OCI-M1 (cell line): ENCODE data around the gene PPP2R5D.

ENCODE experiments used
- DNase-seq: peaks from one replicate; lab custom pipeline; 2025; lab: John Stamatoyannopoulos, UW

PPP2R5D gene

GRCh38 chr6:42963855-42964605 lies 20.3 kb upstream of the PPP2R5D start:
- DNase-seq, result peak; percentile 89

GRCh38 chr6:42966571-42966970 lies 17.8 kb upstream of the PPP2R5D start:
- DNase-seq, result no peak

GRCh38 chr6:42967228-42967627 lies 17.1 kb upstream of the PPP2R5D start:
- no peak for DNase-seq

- no peak for DNase-seq
Measured at GRCh38 chr6:42968126-42968701, 16.2 kb upstream of the PPP2R5D start.

GRCh38 chr6:42968783-42969182 lies 15.6 kb upstream of the PPP2R5D start:
- no peak for DNase-seq

- DNase-seq, result no peak
Measured at GRCh38 chr6:42969431-42969830, 14.9 kb upstream of the PPP2R5D start.

GRCh38 chr6:42969934-42970333 lies 14.4 kb upstream of the PPP2R5D start:
- no peak for DNase-seq

GRCh38 chr6:42970871-42971612 lies 13.3 kb upstream of the PPP2R5D start:
- peak; percentile 71 for DNase-seq

GRCh38 chr6:42971746-42972327 lies 12.5 kb upstream of the PPP2R5D start:
- no peak for DNase-seq

GRCh38 chr6:42973926-42974325 lies 10.4 kb upstream of the PPP2R5D start:
- no peak for DNase-seq

- DNase-seq, result no peak
Measured at GRCh38 chr6:42974919-42975505, 9.4 kb upstream of the PPP2R5D start.

GRCh38 chr6:42978487-42978838 lies 5.9 kb upstream of the PPP2R5D start:
- peak; percentile 44 for DNase-seq

- peak; percentile 96 for DNase-seq
Measured at GRCh38 chr6:42978839-42979522, 5.4 kb upstream of the PPP2R5D start, which contains the start of gene PEX6. Gene PEX6 (minus strand): TSS chr6:42979181. CDS start chr6:42979150, 31 bp downstream.

GRCh38 chr6:42979523-42980177 lies 4.7 kb upstream of the PPP2R5D start:
- DNase-seq, result no peak

GRCh38 chr6:42981836-42982235 lies 2.5 kb upstream of the PPP2R5D start:
- DNase-seq, result no peak

GRCh38 chr6:42984924-42985475 lies 630 bp downstream of the PPP2R5D start:
- DNase-seq, result peak; percentile 51

- DNase-seq, result peak; percentile 66
Measured at GRCh38 chr6:42987533-42988451, 3.4 kb downstream of the PPP2R5D start.

- DNase-seq, result no peak
Measured at GRCh38 chr6:42988486-42989020, 4.2 kb downstream of the PPP2R5D start.

GRCh38 chr6:42989923-42990322 lies 5.6 kb downstream of the PPP2R5D start:
- no peak for DNase-seq
